Smooth muscle cell (in vitro differentiated cells): ENCODE data around the gene EMX1. TPM values are rescaled to one million over a fixed set of nuclear protein-coding genes. Genes with fewer than 3 reads are reported as not detected.

Experiments
- DNase-seq: peaks from one replicate; lab custom pipeline; 2025; ENCODE audit not compliant: unreplicated experiment; lab: John Stamatoyannopoulos, UW
- H2AFZ ChIP-seq: fragments of 200-600 bp; sonication (generic); 2 replicates; pipeline ENCODE4 v1.6.0; 2016; ENCODE audit warnings: antibody characterized with exemption, low read depth, mild to moderate bottlenecking
- H3F3A ChIP-seq: fragments of 200-600 bp; sonication (generic); 2 replicates; pipeline ENCODE4 v1.6.0; 2017; ENCODE audit warnings: antibody characterized with exemption, low read depth
- H3K27ac ChIP-seq: fragments of 200-600 bp; sonication (generic); 2 replicates; pipeline ENCODE4 v1.5.1; 2016; ENCODE audit warnings: low read depth, mild to moderate bottlenecking
- H3K27me3 ChIP-seq: fragments of 200-600 bp; sonication (generic); 2 replicates; pipeline ENCODE4 v1.6.1; 2016; ENCODE audit warnings: low read depth, mild to moderate bottlenecking
- H3K36me3 ChIP-seq: fragments of 200-600 bp; sonication (generic); 2 replicates; pipeline ENCODE4 v1.5.1; 2016; ENCODE audit warnings: low read depth
- H3K4me1 ChIP-seq: fragments of 200-600 bp; sonication (generic); 2 replicates; pipeline ENCODE4 v1.5.1; 2016; ENCODE audit warnings: low read depth
- H3K4me2 ChIP-seq: fragments of 200-600 bp; sonication (generic); 2 replicates; pipeline ENCODE4 v1.6.0; 2016; ENCODE audit warnings: mild to moderate bottlenecking
- H3K4me3 ChIP-seq: fragments of 200-600 bp; sonication (generic); 2 replicates; pipeline ENCODE4 v1.5.1; 2016; ENCODE audit warnings: mild to moderate bottlenecking
- H3K79me2 ChIP-seq: fragments of 200-600 bp; sonication (generic); 2 replicates; pipeline ENCODE4 v1.6.0; 2016; ENCODE audit warnings: low read depth, mild to moderate bottlenecking
- H3K9ac ChIP-seq: fragments of 200-600 bp; sonication (generic); 2 replicates; pipeline ENCODE4 v1.6.0; 2016; ENCODE audit warnings: low read depth
- H3K9me3 ChIP-seq: fragments of 200-600 bp; sonication (generic); replicated peaks from 2 replicates; pipeline ENCODE4 v1.5.1; 2016; ENCODE audit warnings: low read depth
- H4K20me1 ChIP-seq: fragments of 200-600 bp; sonication (generic); 2 replicates; pipeline ENCODE4 v1.6.0; 2016; ENCODE audit warnings: low read depth
- WGBS: methylation state at CpG from one replicate; pipeline ENCODE4 v1.1.7; 2016; ENCODE audit warnings: low lambda C conversion rate; 5-methylcytosine and 5-hydroxymethylcytosine counted together
- polyA plus RNA-seq: library from polyadenylated mRNA; unstranded; fragments of >200 nt; fragmentation: Nextera tagmentation; extraction: Ambion mirVana; gene quantifications from 2 replicates; pipeline ENCODE4 v1.2.1, GENCODE V29; 2016
- total RNA-seq: library from RNA; depleted of rRNA; stranded (reverse); fragments of >200 nt; gene quantifications from 2 replicates; pipeline ENCODE4 v1.2.3, GENCODE V29; 2014
- TF ChIP-seq, protein P1 (sequence below): fragments of 200-600 bp; sonication (generic); IDR thresholded peaks from 2 replicates; pipeline ENCODE4 v1.5.1; 2017; ENCODE audit warnings: borderline replicate concordance, mild to moderate bottlenecking, antibody characterized with exemption; ENCODE audit not compliant: insufficient read depth, poor library complexity, severe bottlenecking

Gene EMX1
- total RNA-seq (not detected in 2 replicates), polyA plus RNA-seq (not detected in 2 replicates)

DNA sequence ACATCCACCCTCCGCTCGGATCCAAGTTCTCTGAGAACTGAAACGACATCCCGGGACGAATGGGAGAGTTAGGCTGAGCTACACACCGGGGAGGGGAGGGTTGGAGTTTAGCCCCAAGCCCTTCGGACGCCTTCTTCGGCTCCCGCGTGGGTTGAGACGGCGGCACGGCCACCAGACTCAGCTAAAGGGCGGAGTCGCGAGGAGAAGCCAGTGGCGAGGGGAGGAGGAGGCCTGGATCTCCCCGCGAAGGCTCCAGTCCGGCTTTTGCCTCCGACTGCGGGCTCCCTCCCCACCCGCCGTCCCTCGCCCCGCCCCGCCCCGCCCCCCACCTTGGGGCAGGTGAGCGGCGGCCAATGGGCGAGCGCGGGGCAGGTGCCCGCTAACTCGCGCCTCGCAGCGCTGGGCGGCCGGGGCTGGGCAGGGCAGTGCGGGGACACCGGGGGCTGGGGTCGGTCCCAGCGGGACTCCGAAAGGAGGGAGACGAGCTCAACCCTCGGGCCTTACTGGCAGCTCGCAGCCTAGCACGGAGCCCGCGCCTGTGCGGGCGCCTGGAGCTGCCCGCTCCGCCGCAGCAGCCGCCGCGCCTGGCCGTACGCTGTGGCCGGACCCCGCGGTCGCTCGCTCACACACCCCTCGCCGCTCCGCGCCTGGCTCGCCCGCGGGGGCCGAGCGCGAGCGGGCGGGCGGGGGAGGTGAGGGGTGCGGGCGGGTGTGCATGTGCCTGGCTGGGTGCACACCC is at the start of gene EMX1:
Gene EMX1, plus strand, starts transcription at position 382 of the 739 bp plus-strand sequence. Its CDS starts 334 bp downstream, at position 716.
- Histone ChIP-seq H3K36me3 (no peaks in the 10 kb centered on the region), H3F3A (no peaks in the 10 kb centered on the region), H3K4me3 (peak within 1 kb of the TSS; percentile 36), H3K4me1 (peaks cover 28% of the 10 kb centered on the region), H3K27me3 (peaks cover 100% of the 10 kb centered on the region), H2AFZ (no peak within 1 kb of the TSS), H3K4me2 (peak within 1 kb of the TSS; percentile 75), H4K20me1 (peaks cover 7% of the 10 kb centered on the region), H3K79me2 (no peaks in the 10 kb centered on the region), H3K9me3 (no peaks in the 10 kb centered on the region), H3K27ac (no peak within 1 kb of the TSS), H3K9ac (no peak within 1 kb of the TSS)
- TF ChIP-seq, protein P1, sequence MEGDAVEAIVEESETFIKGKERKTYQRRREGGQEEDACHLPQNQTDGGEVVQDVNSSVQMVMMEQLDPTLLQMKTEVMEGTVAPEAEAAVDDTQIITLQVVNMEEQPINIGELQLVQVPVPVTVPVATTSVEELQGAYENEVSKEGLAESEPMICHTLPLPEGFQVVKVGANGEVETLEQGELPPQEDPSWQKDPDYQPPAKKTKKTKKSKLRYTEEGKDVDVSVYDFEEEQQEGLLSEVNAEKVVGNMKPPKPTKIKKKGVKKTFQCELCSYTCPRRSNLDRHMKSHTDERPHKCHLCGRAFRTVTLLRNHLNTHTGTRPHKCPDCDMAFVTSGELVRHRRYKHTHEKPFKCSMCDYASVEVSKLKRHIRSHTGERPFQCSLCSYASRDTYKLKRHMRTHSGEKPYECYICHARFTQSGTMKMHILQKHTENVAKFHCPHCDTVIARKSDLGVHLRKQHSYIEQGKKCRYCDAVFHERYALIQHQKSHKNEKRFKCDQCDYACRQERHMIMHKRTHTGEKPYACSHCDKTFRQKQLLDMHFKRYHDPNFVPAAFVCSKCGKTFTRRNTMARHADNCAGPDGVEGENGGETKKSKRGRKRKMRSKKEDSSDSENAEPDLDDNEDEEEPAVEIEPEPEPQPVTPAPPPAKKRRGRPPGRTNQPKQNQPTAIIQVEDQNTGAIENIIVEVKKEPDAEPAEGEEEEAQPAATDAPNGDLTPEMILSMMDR = no peak
- under 1% methylated on average over 49 of the region's 82 CpGs for whole genome bisulfite sequencing
- no peak for DNase-seq

DNA sequence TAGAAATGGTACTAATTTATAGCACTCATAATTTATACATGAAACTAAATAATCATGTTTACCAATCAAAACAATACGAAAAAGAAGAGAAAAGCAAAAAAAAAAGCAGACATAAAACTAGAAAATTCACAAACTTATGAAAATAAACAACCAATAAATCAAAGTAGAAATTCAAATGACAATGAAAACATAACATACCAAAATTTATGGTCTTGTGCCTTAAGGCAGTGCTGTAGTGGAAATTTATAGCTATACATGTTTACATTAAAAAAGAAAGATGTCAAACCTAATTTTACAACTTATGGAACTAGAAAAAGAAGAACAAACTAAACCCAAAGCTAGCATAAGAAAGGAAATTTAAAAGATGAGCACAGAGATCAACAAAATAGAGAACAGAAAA is 46.3 kb upstream of the EMX1 start:
- Histone ChIP-seq H3K9ac (no peak overlapping the region), H3K36me3 (no peaks in the 10 kb centered on the region), H2AFZ (no peak overlapping the region), H3F3A (no peaks in the 10 kb centered on the region), H3K4me1 (no peaks in the 10 kb centered on the region), H3K79me2 (no peaks in the 10 kb centered on the region), H3K4me2 (no peak overlapping the region), H3K4me3 (no peak overlapping the region), H4K20me1 (no peaks in the 10 kb centered on the region), H3K27ac (no peak overlapping the region), H3K9me3 (no peaks in the 10 kb centered on the region), H3K27me3 (peaks cover 43% of the 10 kb centered on the region)
- WGBS = 60% methylated on average over 1 of the region's 1 CpG
- no peak for DNase-seq
- TF ChIP-seq, protein P1 = no peak

DNA sequence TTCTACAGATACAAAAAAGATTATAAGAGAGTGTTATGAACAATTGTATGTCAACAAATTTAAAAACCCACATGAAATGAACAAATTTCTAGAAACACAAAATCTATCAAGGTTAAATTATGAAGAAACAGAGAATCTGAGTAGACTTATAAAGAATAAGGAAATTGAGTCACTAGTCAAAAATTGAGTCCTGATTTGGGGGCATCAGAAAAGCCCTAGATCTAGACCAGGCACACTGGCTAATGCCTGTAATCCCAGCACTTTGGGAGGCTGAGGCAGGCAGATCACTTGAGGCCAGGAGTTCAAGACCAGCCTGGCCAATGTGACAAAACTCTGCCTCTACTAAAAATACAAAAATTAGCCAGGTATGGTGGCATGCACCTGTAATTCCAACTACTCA is 45.4 kb upstream of the EMX1 start:
- Histone ChIP-seq H3K4me2 (no peak overlapping the region), H3K27me3 (peaks cover 47% of the 10 kb centered on the region), H3K27ac (no peak overlapping the region), H3K4me3 (no peak overlapping the region), H4K20me1 (no peaks in the 10 kb centered on the region), H3K9me3 (no peaks in the 10 kb centered on the region), H3F3A (no peaks in the 10 kb centered on the region), H3K79me2 (no peaks in the 10 kb centered on the region), H3K36me3 (no peaks in the 10 kb centered on the region), H2AFZ (no peak overlapping the region), H3K9ac (no peak overlapping the region), H3K4me1 (no peaks in the 10 kb centered on the region)
- no peak for DNase-seq
- TF ChIP-seq, protein P1 = no peak
